Natural killer cell (primary cell): ENCODE measurements around the gene SPTB. TPM values are rescaled to one million over a fixed set of nuclear protein-coding genes. Genes with fewer than 3 reads are reported as not detected.
"Not testable (repeated sequence)": the region's sequence is repeated elsewhere in the genome, so short reads cannot be mapped to it uniquely, and the experiment has no call there.

Experiments
- ATAC-seq, 3 donors: fragments of 150-1000 bp in 2 of 3; fragments of 200-7000 bp in 1 of 3; cut with Tn5 transposase; 1 replicate in 1 of 3; 2 replicates in 2 of 3; pipeline ENCODE4 v1.10.0; 2021; ENCODE audit warnings: mild to moderate bottlenecking in 2 of 3, moderate library complexity in 2 of 3
- DNase-seq, 2 donors: peaks; one replicate each; pipeline versions ENCODE4 v3.0.0 to v3.0.0-alpha.2; 2013 to 2021; ENCODE audit warnings: mixed read lengths in 1 of 2
- H3K27ac ChIP-seq: one replicate; pipeline ENCODE4 v1.5.1; 2013; ENCODE audit warnings: mild to moderate bottlenecking, low read length
- H3K27me3 ChIP-seq: one replicate; pipeline ENCODE4 v1.6.1; 2013; ENCODE audit warnings: low read length; ENCODE audit not compliant: control insufficient read depth, insufficient read depth
- H3K36me3 ChIP-seq: one replicate; pipeline ENCODE4 v1.6.1; 2013; ENCODE audit warnings: low read length; ENCODE audit not compliant: control insufficient read depth, insufficient read depth
- H3K4me1 ChIP-seq: one replicate; pipeline ENCODE4 v1.6.1; 2013; ENCODE audit warnings: low read length; ENCODE audit not compliant: control insufficient read depth, insufficient read depth
- H3K4me3 ChIP-seq: one replicate; pipeline ENCODE4 v1.5.1; 2013; ENCODE audit warnings: low read length
- H3K9me3 ChIP-seq: one replicate; pipeline ENCODE4 v1.6.1; 2013; ENCODE audit warnings: low read length; ENCODE audit not compliant: control insufficient read depth, insufficient read depth
- H3K27ac Mint-ChIP-seq, 2 donors: one replicate each; pipeline ENCODE4 v1.8.0; 2022; ENCODE audit warnings: mild to moderate bottlenecking in 2 of 2, mixed read lengths in 2 of 2, moderate library complexity in 1 of 2
- H3K27me3 Mint-ChIP-seq, 2 donors: one replicate each; pipeline ENCODE4 v1.8.0; 2022; ENCODE audit warnings: low read depth in 2 of 2, mixed read lengths in 2 of 2
- H3K36me3 Mint-ChIP-seq: one replicate; pipeline ENCODE4 v1.8.0; 2022; ENCODE audit warnings: mixed read lengths
- H3K4me1 Mint-ChIP-seq, 2 donors: one replicate each; pipeline ENCODE4 v1.8.0; 2022; ENCODE audit warnings: mixed read lengths in 2 of 2
- H3K4me3 Mint-ChIP-seq: one replicate; pipeline ENCODE4 v1.8.0; 2022; ENCODE audit warnings: mild to moderate bottlenecking, moderate library complexity, mixed read lengths
- H3K9me3 Mint-ChIP-seq, 2 donors: one replicate each; pipeline ENCODE4 v1.8.0; 2022; ENCODE audit warnings: mixed read lengths in 2 of 2
- CTCF ChIP-seq: fragments of 200-600 bp; IDR thresholded peaks from one replicate; pipeline ENCODE4 v1.8.0; 2022; ENCODE audit warnings: antibody characterized with exemption
- WGBS: methylation state at CpG from one replicate; pipeline ENCODE4 v1.1.7; 2013; ENCODE audit warnings: missing lambda C conversion rate; ENCODE audit not compliant: insufficient coverage; 5-methylcytosine and 5-hydroxymethylcytosine counted together
- intact Hi-C: fragments of 100-400 bp; cut with micrococcal nuclease; formaldehyde crosslinking; loops from one replicate; pipeline ENCODE4 v1.14.2; 2022
- total RNA-seq, 4 donors: library from RNA; stranded (reverse); fragments of 120-200 nt in 1 of 4; gene quantifications; one replicate each; pipeline versions ENCODE4 v1.2.3 to v1.2.4, GENCODE V29; 2013 to 2022

Gene SPTB
- total RNA-seq, 3 donors from 2014 or later (not counting 1 experiment from before 2014, with no cell fraction given) = 0.07 to 0.59 (median 0.13) TPM

DNA sequence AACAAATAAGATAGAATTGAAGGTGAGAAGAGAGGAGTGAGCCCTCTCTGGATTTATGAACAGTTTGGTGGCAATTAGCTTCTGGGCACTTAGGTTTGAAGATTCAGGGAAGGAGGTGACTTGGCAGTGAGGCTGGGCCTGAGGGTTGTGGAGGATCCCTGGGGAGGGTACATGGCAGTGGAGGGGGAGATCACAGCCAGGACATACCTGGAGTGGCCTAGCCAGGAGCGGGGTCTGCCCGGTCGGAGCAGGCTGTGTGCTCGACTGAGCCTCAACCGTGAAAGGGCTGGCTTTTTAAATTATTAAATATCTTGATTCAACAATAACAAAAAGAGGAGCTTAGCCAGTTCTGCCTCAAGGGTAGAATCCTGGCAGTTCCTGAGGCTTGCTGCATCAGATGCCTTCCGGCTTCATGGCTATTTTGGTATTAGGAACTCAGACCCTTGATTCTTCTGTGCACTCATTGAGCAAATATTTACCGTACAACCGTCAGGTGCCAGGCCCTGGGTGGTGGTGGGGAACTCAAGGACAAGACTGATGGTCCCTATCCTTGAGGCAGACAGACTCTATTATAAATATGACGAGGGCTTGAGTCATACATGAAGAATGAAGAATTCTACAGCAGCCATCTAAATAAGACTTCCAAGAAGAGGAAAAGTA lies 73.4 kb downstream of the SPTB start:
- ATAC-seq (no peak), DNase-seq (no peak)
- intact Hi-C loops = no loop called here
- H3K27me3 ChIP-seq = no peaks in the 10 kb centered on the region
- no peaks in the 10 kb centered on the region for H3K4me1 ChIP-seq
- peaks cover 0 to 11% of the 10 kb centered on the region in 2 donors for H3K27me3 Mint-ChIP-seq
- no peak for TF ChIP-seq CTCF
- no peaks in the 10 kb centered on the region for H3K4me1 Mint-ChIP-seq
- no peaks in the 10 kb centered on the region for H3K9me3 Mint-ChIP-seq
- no peaks in the 10 kb centered on the region for H3K9me3 ChIP-seq
- no peaks in the 10 kb centered on the region for H3K36me3 Mint-ChIP-seq
- H3K4me3 ChIP-seq = no peak overlapping the region
- H3K27ac ChIP-seq = no peak overlapping the region
- no peak overlapping the region for H3K27ac Mint-ChIP-seq
- H3K4me3 Mint-ChIP-seq = no peak overlapping the region
- H3K36me3 ChIP-seq = no peaks in the 10 kb centered on the region
- WGBS = 94% methylated on average over 8 of the region's 9 CpGs

- H3K9me3 ChIP-seq, DNase-seq, H3K36me3 Mint-ChIP-seq, H3K9me3 Mint-ChIP-seq, H3K27ac ChIP-seq, H3K27me3 ChIP-seq, H3K4me1 ChIP-seq, ATAC-seq, H3K4me3 Mint-ChIP-seq, H3K4me3 ChIP-seq, H3K27ac Mint-ChIP-seq, H3K36me3 ChIP-seq, H3K4me1 Mint-ChIP-seq, intact Hi-C loops: not testable (repeated sequence)
- 100% methylated on average over 1 of the region's 3 CpGs for WGBS
- H3K27me3 Mint-ChIP-seq = peaks cover 0 to 11% of the 10 kb centered on the region in 2 donors
Observed at GRCh38 chr14:64805646-64806045, 74.1 kb downstream of the SPTB start.

- DNase-seq (no peak), ATAC-seq (no peak)
- Histone ChIP-seq H3K4me1 (no peaks in the 10 kb centered on the region), H3K36me3 (no peaks in the 10 kb centered on the region), H3K27ac (no peak overlapping the region), H3K27me3 (no peaks in the 10 kb centered on the region), H3K4me3 (no peak overlapping the region), H3K9me3 (no peaks in the 10 kb centered on the region)
- H3K36me3 Mint-ChIP-seq = no peaks in the 10 kb centered on the region
- no peak for TF ChIP-seq CTCF
- H3K9me3 Mint-ChIP-seq = no peaks in the 10 kb centered on the region
- H3K27ac Mint-ChIP-seq = no peak overlapping the region
- H3K4me1 Mint-ChIP-seq = no peaks in the 10 kb centered on the region
- WGBS = 91% methylated on average over 12 of the region's 12 CpGs
- H3K4me3 Mint-ChIP-seq = no peak overlapping the region
- intact Hi-C loops = no loop called here
- H3K27me3 Mint-ChIP-seq = peaks cover 0 to 9% of the 10 kb centered on the region in 2 donors
Observed at GRCh38 chr14:64804754-64805260, 74.9 kb downstream of the SPTB start.

DNA sequence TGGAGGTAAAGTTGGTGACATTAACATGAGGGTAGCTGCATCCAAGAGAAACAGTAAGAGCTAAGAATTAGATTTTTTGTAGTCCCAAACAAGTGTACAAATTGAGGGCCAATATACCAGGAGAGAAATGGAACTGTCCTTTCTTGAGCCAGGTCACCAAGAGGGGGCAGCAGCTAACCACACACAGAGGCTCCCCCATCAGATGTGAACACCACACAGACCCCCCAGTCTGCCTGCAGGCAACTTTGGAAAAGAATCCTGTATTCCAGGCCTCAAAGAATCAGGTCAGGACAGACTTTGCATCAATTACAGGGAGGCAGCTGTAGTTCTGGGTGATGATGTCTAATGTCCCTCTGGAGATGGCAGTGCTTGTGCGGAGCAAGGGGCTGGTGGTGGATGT lies 77.9 kb downstream of the SPTB start:
- Mint-ChIP-seq H3K9me3 (no peaks in the 10 kb centered on the region), H3K27ac (no peak overlapping the region), H3K27me3 (peaks cover 0 to 2% of the 10 kb centered on the region in 2 donors), H3K36me3 (no peaks in the 10 kb centered on the region), H3K4me1 (no peaks in the 10 kb centered on the region), H3K4me3 (no peak overlapping the region)
- Histone ChIP-seq H3K4me1 (no peaks in the 10 kb centered on the region), H3K9me3 (no peaks in the 10 kb centered on the region), H3K27me3 (no peaks in the 10 kb centered on the region), H3K36me3 (no peaks in the 10 kb centered on the region), H3K27ac (no peak overlapping the region), H3K4me3 (no peak overlapping the region)
- intact Hi-C loops = no loop called here
- no peak for TF ChIP-seq CTCF
- 92% methylated on average over 1 of the region's 1 CpG for WGBS
- peak in 1 of 2 donors; percentile 12 for DNase-seq
- no peak for ATAC-seq
